AG04449 (cell line): ENCODE results near the gene CDK5RAP1.

ENCODE experiments used
- CTCF ChIA-PET: fragments of 350-600 bp; formaldehyde crosslinking; extraction: SDS; loops from one replicate; lab custom pipeline; 2021; ENCODE audit warnings: antibody characterized with exemption; lab: Yijun Ruan, JAX
- POLR2A ChIA-PET: fragments of 400-600, 350-600 bp; formaldehyde crosslinking; extraction: SDS; loops from one replicate; lab custom pipeline; 2020; ENCODE audit warnings: antibody characterized with exemption, inconsistent platforms; lab: Yijun Ruan, JAX
- DNase-seq: peaks from one replicate; pipeline ENCODE4 v3.0.0-alpha.2; 2010; ENCODE audit warnings: low read depth, low spot score
- H3K4me3 ChIP-seq: 2 replicates; pipeline ENCODE4 v1.5.1; 2011; ENCODE audit warnings: low read depth, mild to moderate bottlenecking, control low read depth, low read length
- CTCF ChIP-seq: IDR thresholded peaks from one replicate; pipeline ENCODE4 v1.5.1; 2011; ENCODE audit warnings: mild to moderate bottlenecking, moderate library complexity, low read length, control low read depth, inconsistent platforms; ENCODE audit not compliant: insufficient read depth; ENCODE audit errors: missing control alignments

The CDK5RAP1 gene

GRCh38 chr20:33408716-33409654, 7.7 kb upstream of the CDK5RAP1 start:
- ChIA-PET CTCF (no interaction called here), POLR2A (no interaction called here)
- TF ChIP-seq CTCF, result no peak
- no peak overlapping the region for H3K4me3 ChIP-seq
- no peak for DNase-seq

- H3K4me3 ChIP-seq, result no peak overlapping the region
- DNase-seq, result no peak
- ChIA-PET CTCF (no interaction called here), POLR2A (no interaction called here)
- no peak for TF ChIP-seq CTCF
Observed at GRCh38 chr20:33408313-33408712, 7.0 kb upstream of the CDK5RAP1 start.

GRCh38 chr20:33407796-33408195, 6.5 kb upstream of the CDK5RAP1 start:
- POLR2A ChIA-PET, result interaction anchor here (0.6 kb wide), 1 partner anchor 28 kb away, joined by 3 read pairs; no protein-coding TSS in a partner anchor
- no peak for TF ChIP-seq CTCF
- CTCF ChIA-PET, result interaction anchor here (1.6 kb wide), 1 partner anchor 260 kb away, joined by 5 read pairs; no protein-coding TSS in a partner anchor
- no peak overlapping the region for H3K4me3 ChIP-seq
- no peak for DNase-seq

GRCh38 chr20:33407251-33407650, 5.9 kb upstream of the CDK5RAP1 start:
- no peak for TF ChIP-seq CTCF
- POLR2A ChIA-PET, result no interaction called here
- no peak for DNase-seq
- CTCF ChIA-PET, result interaction anchor here (1.6 kb wide), 1 partner anchor 261 kb away, joined by 5 read pairs; no protein-coding TSS in a partner anchor
- no peak overlapping the region for H3K4me3 ChIP-seq

- ChIA-PET CTCF (no interaction called here), POLR2A (no interaction called here)
- no peak for DNase-seq
- no peak overlapping the region for H3K4me3 ChIP-seq
- no peak for TF ChIP-seq CTCF
Observed at GRCh38 chr20:33404281-33404680, 3.0 kb upstream of the CDK5RAP1 start.

- peak overlapping the region; percentile 97 for H3K4me3 ChIP-seq
- POLR2A ChIA-PET, result interaction anchor here (0.8 to 1.2 kb wide), 3 partner anchors 11 to 41 kb away, joined by 3 to 4 read pairs (median 3); no protein-coding TSS in a partner anchor
- DNase-seq, result no peak
- no peak for TF ChIP-seq CTCF
- CTCF ChIA-PET, result interaction anchor here (0.7 to 1.6 kb wide), 5 partner anchors 9 to 252 kb away, joined by 3 to 6 read pairs (median 4); no protein-coding TSS in a partner anchor
Observed at GRCh38 chr20:33401921-33402369, 626 bp upstream of the CDK5RAP1 start.
